H1 (cell line): ENCODE results near the gene RIF1. TPM values are rescaled to one million over a fixed set of nuclear protein-coding genes. Genes with fewer than 3 reads are reported as not detected.

Source experiments
- CTCF ChIA-PET: fragments of 300-600 bp; sonication (Branson Sonifier 250); formaldehyde crosslinking; loops from one replicate; lab custom pipeline; 2021; ENCODE audit not compliant: partially characterized antibody; lab: Charles Lee
- POLR2A ChIA-PET: fragments of 300-600 bp; sonication (Branson Sonifier 250); formaldehyde crosslinking; loops from one replicate; lab custom pipeline; 2021; ENCODE audit warnings: inconsistent platforms; ENCODE audit not compliant: partially characterized antibody; lab: Charles Lee
- DNase-seq, 2 experiments: peaks; one replicate each; pipeline versions ENCODE4 v3.0.0 to v3.0.0-alpha.2; 2010 to 2022; ENCODE audit warnings: low spot score in 2 of 2, low read depth in 1 of 2, mixed read lengths in 1 of 2
- FAIRE-seq: peaks from 2 replicates; lab custom pipeline; 2011; peaks lifted over from hg19 to GRCh38; lab: Jason Lieb, UNC
- H2AFZ ChIP-seq: 2 replicates; pipeline ENCODE4 v1.8.1; 2012; ENCODE audit warnings: low read length, inconsistent platforms
- H2AK5ac ChIP-seq: 2 replicates; pipeline ENCODE4 v1.6.1; 2013; ENCODE audit warnings: low read depth, low read length
- H2BK120ac ChIP-seq: replicated peaks from 2 replicates; pipeline ENCODE3; 2013; ENCODE audit warnings: low read depth, low read length, inconsistent platforms
- H2BK12ac ChIP-seq: 2 replicates; pipeline ENCODE4 v1.6.1; 2013; ENCODE audit warnings: low read depth, low read length
- H2BK15ac ChIP-seq: 2 replicates; pipeline ENCODE4 v1.6.1; 2013; ENCODE audit warnings: low read length
- H2BK20ac ChIP-seq: 2 replicates; pipeline ENCODE4 v1.6.1; 2013; ENCODE audit warnings: low read length
- H2BK5ac ChIP-seq: 2 replicates; pipeline ENCODE4 v1.6.1; 2013; ENCODE audit warnings: low read depth, low read length
- H3K14ac ChIP-seq: 2 replicates; pipeline ENCODE4 v1.6.1; 2013; ENCODE audit warnings: inconsistent platforms; ENCODE audit not compliant: insufficient read length
- H3K18ac ChIP-seq: 2 replicates; pipeline ENCODE4 v1.6.1; 2013; ENCODE audit warnings: low read length; ENCODE audit errors: extremely low read depth
- H3K23ac ChIP-seq: 2 replicates; pipeline ENCODE4 v1.6.1; 2013; ENCODE audit warnings: inconsistent platforms; ENCODE audit not compliant: insufficient read length
- H3K23me2 ChIP-seq: 2 replicates; pipeline ENCODE4 v1.6.1; 2013; ENCODE audit warnings: low read depth, low read length
- H3K27ac ChIP-seq: 2 replicates; pipeline ENCODE4 v1.6.1; 2011; ENCODE audit warnings: low read depth, low read length, inconsistent platforms
- H3K27me3 ChIP-seq, 4 experiments: replicated peaks in 1 of 4; 1 replicate in 1 of 4; 2 replicates in 3 of 4; pipeline versions ENCODE4 v1.6.1 to v1.8.1; 2011 to 2013; ENCODE audit warnings: low read length in 3 of 4, mild to moderate bottlenecking in 3 of 4, inconsistent platforms in 2 of 4, mixed read lengths in 2 of 4, moderate library complexity in 1 of 4; ENCODE audit not compliant: control insufficient read depth in 3 of 4, insufficient read depth in 3 of 4; ENCODE audit errors: extremely low read depth in 1 of 4
- H3K36me3 ChIP-seq, 4 experiments: 2 replicates each; pipeline versions ENCODE4 v1.6.1 to v1.8.1; 2011 to 2013; ENCODE audit warnings: mild to moderate bottlenecking in 4 of 4, low read length in 3 of 4, moderate library complexity in 2 of 4, control low read depth in 1 of 4, inconsistent platforms in 1 of 4; ENCODE audit not compliant: insufficient read depth in 4 of 4, control insufficient read depth in 2 of 4
- H3K4ac ChIP-seq: replicated peaks from 2 replicates; pipeline ENCODE3; 2013; ENCODE audit warnings: low read length, low read depth, mixed read lengths, inconsistent platforms; ENCODE audit not compliant: insufficient read length
- H3K4me1 ChIP-seq, 4 experiments: replicated peaks in 1 of 4; 1 replicate in 1 of 4; 2 replicates in 3 of 4; pipeline versions ENCODE4 v1.6.1 to v1.8.1; 2011 to 2013; ENCODE audit warnings: low read length in 3 of 4, inconsistent platforms in 2 of 4, mixed read lengths in 1 of 4; ENCODE audit not compliant: insufficient read depth in 4 of 4, control insufficient read depth in 3 of 4
- H3K4me2 ChIP-seq, 2 experiments: 2 replicates each; pipeline versions ENCODE4 v1.6.1 to v1.8.1; 2011 to 2013; ENCODE audit warnings: low read depth in 2 of 2, low read length in 2 of 2, control low read depth in 1 of 2, inconsistent platforms in 1 of 2, mild to moderate bottlenecking in 1 of 2; ENCODE audit not compliant: insufficient read depth in 1 of 2
- H3K4me3 ChIP-seq, 4 experiments: fragments of 200-600, 300-600 bp in 1 of 4; sonication (generic), shearing (Covaris generic), sonication (Bioruptor Twin) in 1 of 4; 2 replicates each; pipeline versions ENCODE4 v1.5.1 to v1.8.1; 2011 to 2016; ENCODE audit warnings: low read length in 4 of 4, low read depth in 3 of 4, control low read depth in 2 of 4, inconsistent platforms in 2 of 4, mild to moderate bottlenecking in 2 of 4, mixed read lengths in 1 of 4, moderate library complexity in 1 of 4; ENCODE audit not compliant: insufficient read depth in 2 of 4; ENCODE audit errors: extremely low read depth in 1 of 4
- H3K56ac ChIP-seq: replicated peaks from 2 replicates; pipeline ENCODE3; 2013; ENCODE audit warnings: low read depth, mild to moderate bottlenecking, mixed read lengths, low read length, inconsistent platforms; ENCODE audit not compliant: insufficient read length
- H3K79me1 ChIP-seq: 2 replicates; pipeline ENCODE4 v1.6.1; 2013; ENCODE audit warnings: low read depth, low read length, control low read depth
- H3K79me2 ChIP-seq, 2 experiments: 2 replicates each; pipeline versions ENCODE4 v1.6.1 to v1.8.1; 2012 to 2013; ENCODE audit warnings: low read length in 2 of 2, mild to moderate bottlenecking in 2 of 2, inconsistent platforms in 1 of 2; ENCODE audit not compliant: insufficient read depth in 2 of 2, control insufficient read depth in 1 of 2
- H3K9ac ChIP-seq, 4 experiments: replicated peaks in 1 of 4; 1 replicate in 1 of 4; 2 replicates in 3 of 4; pipeline versions ENCODE4 v1.6.1 to v1.8.1; 2011 to 2013; ENCODE audit warnings: low read depth in 3 of 4, low read length in 3 of 4, control low read depth in 2 of 4, mild to moderate bottlenecking in 2 of 4, moderate library complexity in 2 of 4, inconsistent platforms in 1 of 4; ENCODE audit errors: extremely low read depth in 1 of 4
- H3K9me3 ChIP-seq, 2 experiments: 2 replicates each; pipeline versions ENCODE4 v1.6.1 to v1.8.1; 2012 to 2013; ENCODE audit warnings: mild to moderate bottlenecking in 2 of 2, moderate library complexity in 2 of 2, control low read depth in 1 of 2, inconsistent platforms in 1 of 2, low read depth in 1 of 2, low read length in 1 of 2, mixed read lengths in 1 of 2; ENCODE audit not compliant: insufficient read depth in 2 of 2
- H4K20me1 ChIP-seq, 2 experiments: replicated peaks in 1 of 2; 2 replicates each; pipeline versions ENCODE3 to v1.8.1; 2011 to 2013; ENCODE audit warnings: inconsistent platforms in 2 of 2, low read length in 2 of 2, mild to moderate bottlenecking in 1 of 2; ENCODE audit not compliant: insufficient read depth in 2 of 2, control insufficient read depth in 1 of 2
- H4K5ac ChIP-seq: 2 replicates; pipeline ENCODE4 v1.6.1; 2013; ENCODE audit warnings: low read length, low read depth, mixed read lengths, inconsistent platforms; ENCODE audit not compliant: insufficient read length
- H4K8ac ChIP-seq: 2 replicates; pipeline ENCODE4 v1.8.0; 2013; ENCODE audit warnings: mild to moderate bottlenecking, moderate library complexity, low read length, inconsistent platforms; ENCODE audit not compliant: insufficient read depth; ENCODE audit errors: extremely low read depth
- H4K91ac ChIP-seq: replicated peaks from 2 replicates; pipeline ENCODE3; 2013; ENCODE audit warnings: low read length, mixed read lengths, inconsistent platforms; ENCODE audit not compliant: insufficient read length
- ASH2L ChIP-seq: fragments of 200-600, 300-600 bp; sonication (generic); IDR thresholded peaks from one replicate; pipeline ENCODE4 v1.7.1; 2017; ENCODE audit warnings: low read length
- BCL11A ChIP-seq, 2 experiments: IDR thresholded peaks; one replicate each; pipeline ENCODE4 v1.6.1; 2011; ENCODE audit warnings: low read depth in 2 of 2, low read length in 2 of 2, mild to moderate bottlenecking in 2 of 2
- CBX8 ChIP-seq: fragments of 300-800, 300-1000 bp; sonication (generic); IDR thresholded peaks from 2 replicates; pipeline ENCODE4 v1.7.1; 2016; ENCODE audit warnings: low read depth, low read length, borderline replicate concordance
- CEBPB ChIP-seq: IDR thresholded peaks from 2 replicates; pipeline ENCODE4 v1.6.1; 2012; ENCODE audit warnings: low read depth, low read length
- CTBP2 ChIP-seq: IDR thresholded peaks from 2 replicates; pipeline ENCODE4 v1.7.0; 2011; ENCODE audit warnings: borderline replicate concordance, mild to moderate bottlenecking, moderate library complexity, mixed read lengths, low read length; ENCODE audit not compliant: insufficient read depth, insufficient read length
- EGR1 ChIP-seq: IDR thresholded peaks from 2 replicates; pipeline ENCODE4 v1.6.1; 2011; ENCODE audit warnings: low read depth, low read length, borderline replicate concordance
- EP300 ChIP-seq, 2 experiments: IDR thresholded peaks; 1 replicate in 1 of 2; 2 replicates in 1 of 2; pipeline ENCODE4 v1.6.1; 2011 to 2012; ENCODE audit warnings: low read depth in 2 of 2, low read length in 2 of 2, mild to moderate bottlenecking in 2 of 2, borderline replicate concordance in 1 of 2, inconsistent platforms in 1 of 2, moderate library complexity in 1 of 2
- FOSL1 ChIP-seq: IDR thresholded peaks from 2 replicates; pipeline ENCODE4 v1.6.1; 2011; ENCODE audit warnings: mild to moderate bottlenecking, low read depth, low read length, moderate library complexity; ENCODE audit not compliant: insufficient read depth
- KDM4A ChIP-seq: IDR thresholded peaks from one replicate; pipeline ENCODE4 v1.7.1; 2012; ENCODE audit warnings: low read depth, mild to moderate bottlenecking, moderate library complexity, low read length, inconsistent platforms; ENCODE audit not compliant: severe bottlenecking
- POU5F1 ChIP-seq: IDR thresholded peaks from 2 replicates; pipeline ENCODE4 v1.6.1; 2011; ENCODE audit warnings: low read depth, mild to moderate bottlenecking, low read length, moderate library complexity
- SIN3A ChIP-seq, 2 experiments: IDR thresholded peaks in 1 of 2; conservative IDR thresholded peaks in 1 of 2; 2 replicates each; pipeline ENCODE4 v1.6.1; 2011 to 2012; ENCODE audit warnings: low read length in 2 of 2, improper control_type of control experiment in 1 of 2, low read depth in 1 of 2, mild to moderate bottlenecking in 1 of 2
- SUZ12 ChIP-seq: fragments of 200-600 bp; sonication (generic); IDR thresholded peaks from 2 replicates; pipeline ENCODE4 v1.6.1; 2012; ENCODE audit warnings: mild to moderate bottlenecking, inconsistent platforms, low read length, moderate library complexity, mixed read lengths
- TAF1 ChIP-seq: IDR thresholded peaks from 2 replicates; pipeline ENCODE4 v1.6.1; 2011; ENCODE audit warnings: mild to moderate bottlenecking, low read depth, low read length
- TEAD4 ChIP-seq: IDR thresholded peaks from 2 replicates; pipeline ENCODE4 v1.6.1; 2012; ENCODE audit warnings: low read depth, low read length, inconsistent platforms, mixed read lengths
- WGBS, 2 experiments: shearing (Covaris generic) in 1 of 2; methylation state at CpG; one replicate each; pipeline versions ENCODE4 v1.1.6 to v1.1.7; 2013 to 2015; ENCODE audit warnings: low lambda C conversion rate in 2 of 2, mixed read lengths in 2 of 2, inconsistent platforms in 1 of 2, low coverage in 1 of 2, missing lambda C conversion rate in 1 of 2; ENCODE audit not compliant: insufficient replicate concordance in 2 of 2, insufficient coverage in 1 of 2, insufficient read length in 1 of 2; ENCODE audit errors: extremely low coverage in 1 of 2, missing lambda C conversion rate in 1 of 2; 5-methylcytosine and 5-hydroxymethylcytosine counted together
- polyA plus RNA-seq, 7 experiments: library from polyadenylated mRNA; depleted of rRNA in 3 of 7; stranded (reverse) in 5 of 7; unstranded in 2 of 7; fragments of >200 nt in 5 of 7; fragments of 200-250 nt in 2 of 7; gene quantifications; 1 replicate in 5 of 7; 2 replicates in 1 of 7; 4 replicates in 1 of 7; pipeline versions ENCODE4 v1.2.1 to v1.2.3, GENCODE V29; 2011 to 2013; ENCODE audit warnings: missing spikeins in 2 of 7, mixed read lengths in 2 of 7
- total RNA-seq: library from RNA; stranded (reverse); fragmentation: NEBNext Ultra II Directional; extraction: Animal tissue kit (Norgen Biotek cat#: 25700); gene quantifications from 2 replicates; pipeline ENCODE4 v1.2.1, GENCODE V29; 2021

The RIF1 gene
- total and polyA plus RNA-seq, 2 of the 8 experiments (the other 6 are each of a cell fraction or from before 2014, with no cell fraction given) = 9.5 to 104 TPM

DNA sequence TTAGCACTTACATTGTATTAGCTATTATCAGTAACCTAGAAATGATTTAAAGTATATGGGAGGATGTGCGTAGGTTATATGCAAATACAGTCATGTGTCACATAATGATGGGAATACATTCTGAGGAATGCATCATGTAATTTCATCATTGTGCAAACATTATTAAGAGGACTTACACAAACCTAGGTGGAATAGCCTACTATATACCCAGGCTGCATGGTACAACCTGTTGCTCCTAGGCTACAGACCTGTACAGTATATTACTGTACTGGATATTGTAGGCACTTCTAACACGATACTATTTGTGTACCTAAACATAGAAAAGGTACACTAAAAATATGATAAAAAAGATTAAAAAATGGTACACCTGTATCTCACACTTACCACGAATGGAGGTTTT is 7.9 kb downstream of the RIF1 start:
- 93% methylated on average over 3 of the region's 3 CpGs; no CpG with 5 or more reads in 1 of the 2 experiments for WGBS, 2 experiments
- Histone ChIP-seq H2AK5ac (no peak overlapping the region), H3K4me2 (no peak overlapping the region), H3K79me1 (peaks cover 2% of the 10 kb centered on the region; the same call in 1 of the 2 replicates), H3K79me2 (peaks cover 4 to 87% of the 10 kb centered on the region in 2 experiments), H4K8ac (no peak overlapping the region), H2BK120ac (no peak overlapping the region), H2BK5ac (no peak overlapping the region), H3K14ac (no peak overlapping the region), H2AFZ (no peak overlapping the region), H2BK12ac (no peak overlapping the region), H3K36me3 (peaks cover 36 to 100% (median 76%) of the 10 kb centered on the region in 4 experiments), H4K5ac (no peak overlapping the region), H3K9me3 (no peaks in the 10 kb centered on the region), H3K23me2 (no peaks in the 10 kb centered on the region), H3K23ac (no peak overlapping the region), H3K4me1 (no peaks in the 10 kb centered on the region), H3K18ac (no peak overlapping the region), H3K4me3 (no peak overlapping the region), H3K56ac (no peak overlapping the region), H4K91ac (no peak overlapping the region), H3K27me3 (no peaks in the 10 kb centered on the region), H2BK15ac (no peak overlapping the region), H2BK20ac (no peak overlapping the region), H3K4ac (no peak overlapping the region), H3K27ac (no peak overlapping the region), H3K9ac (no peak overlapping the region), H4K20me1 (peaks cover 12% of the 10 kb centered on the region in 2 experiments)
- POLR2A ChIA-PET = interaction anchor here (0.8 to 1.9 kb wide), 6 partner anchors 7 to 43 kb away, joined by 3 to 5 read pairs (median 4); no protein-coding TSS in a partner anchor
- FAIRE-seq = no peak
- CTCF ChIA-PET = interaction anchor here (1.8 kb wide), 1 partner anchor 13 kb away, joined by 7 read pairs; no protein-coding TSS in a partner anchor
- DNase-seq = no peak
- TF ChIP-seq SIN3A (conservative IDR thresholded peaks at IDR 0.05 in 1 of 2, IDR thresholded peaks at IDR 0.05 in 1 of 2; ENCODE audit: low read depth in 1 of 2, low read length in 2 of 2) (no peak), KDM4A (no peak), ASH2L (no peak), CEBPB (no peak), POU5F1 (no peak), FOSL1 (no peak), BCL11A (IDR thresholded peaks at IDR 0.05; ENCODE audit: low read depth in 2 of 2, low read length in 2 of 2) (no peak), CTBP2 (no peak), TAF1 (no peak), CBX8 (no peak), TEAD4 (no peak), EP300 (IDR thresholded peaks at IDR 0.05; ENCODE audit: borderline replicate concordance in 1 of 2, low read depth in 2 of 2, low read length in 2 of 2) (no peak), SUZ12 (no peak), EGR1 (no peak)
